Measurements from ENCODE around the gene OPTC. TPM values are rescaled to one million over a fixed set of nuclear protein-coding genes. Genes with fewer than 3 reads are reported as not detected.

The OPTC gene
- total RNA-seq, 1 donor from 2014 or later, result not detected

DNA sequence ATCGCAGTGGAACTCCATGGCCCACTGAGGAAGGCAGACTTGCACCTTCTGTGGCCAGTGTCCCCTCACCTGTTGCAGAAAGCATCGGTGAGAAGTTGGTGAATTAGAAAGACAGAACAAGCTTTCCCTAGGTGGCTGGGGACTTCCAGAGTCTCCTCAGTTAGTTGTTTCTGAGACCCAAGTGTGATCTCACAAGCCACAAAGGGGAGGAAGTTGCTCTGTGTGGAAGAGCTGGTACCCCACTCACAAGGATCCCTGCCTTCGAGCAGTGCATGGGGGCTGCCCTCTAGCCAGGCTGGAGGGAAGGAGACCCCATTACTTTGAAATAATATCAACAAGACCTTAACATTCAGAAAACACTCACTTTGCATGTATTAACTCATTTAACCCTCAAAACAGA lies 16.2 kb upstream of the OPTC start:
- Mint-ChIP-seq H3K27me3 (peaks cover 10% of the 10 kb centered on the region), H3K4me1 (ENCODE audit: low read depth) (peaks cover 11% of the 10 kb centered on the region), H3K4me3 (ENCODE audit: low read depth) (no peak overlapping the region), H3K27ac (no peak overlapping the region), H3K9me3 (ENCODE audit: low read depth) (no peaks in the 10 kb centered on the region), H3K36me3 (ENCODE audit: insufficient read depth) (no peaks in the 10 kb centered on the region)
- TF ChIP-seq, protein P1, sequence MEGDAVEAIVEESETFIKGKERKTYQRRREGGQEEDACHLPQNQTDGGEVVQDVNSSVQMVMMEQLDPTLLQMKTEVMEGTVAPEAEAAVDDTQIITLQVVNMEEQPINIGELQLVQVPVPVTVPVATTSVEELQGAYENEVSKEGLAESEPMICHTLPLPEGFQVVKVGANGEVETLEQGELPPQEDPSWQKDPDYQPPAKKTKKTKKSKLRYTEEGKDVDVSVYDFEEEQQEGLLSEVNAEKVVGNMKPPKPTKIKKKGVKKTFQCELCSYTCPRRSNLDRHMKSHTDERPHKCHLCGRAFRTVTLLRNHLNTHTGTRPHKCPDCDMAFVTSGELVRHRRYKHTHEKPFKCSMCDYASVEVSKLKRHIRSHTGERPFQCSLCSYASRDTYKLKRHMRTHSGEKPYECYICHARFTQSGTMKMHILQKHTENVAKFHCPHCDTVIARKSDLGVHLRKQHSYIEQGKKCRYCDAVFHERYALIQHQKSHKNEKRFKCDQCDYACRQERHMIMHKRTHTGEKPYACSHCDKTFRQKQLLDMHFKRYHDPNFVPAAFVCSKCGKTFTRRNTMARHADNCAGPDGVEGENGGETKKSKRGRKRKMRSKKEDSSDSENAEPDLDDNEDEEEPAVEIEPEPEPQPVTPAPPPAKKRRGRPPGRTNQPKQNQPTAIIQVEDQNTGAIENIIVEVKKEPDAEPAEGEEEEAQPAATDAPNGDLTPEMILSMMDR (IDR thresholded peaks at IDR 0.05; ENCODE audit: unreplicated experiment), result no peak
- no peak for DNase-seq (ENCODE audit: low spot score, unreplicated experiment)

- H3K4me3 Mint-ChIP-seq (ENCODE audit: low read depth), result no peak overlapping the region
- peaks cover 10% of the 10 kb centered on the region for H3K27me3 Mint-ChIP-seq
- peaks cover 11% of the 10 kb centered on the region for H3K4me1 Mint-ChIP-seq (ENCODE audit: low read depth)
- TF ChIP-seq, protein P1 (IDR thresholded peaks at IDR 0.05; ENCODE audit: unreplicated experiment), result no peak
- H3K36me3 Mint-ChIP-seq (ENCODE audit: insufficient read depth), result no peaks in the 10 kb centered on the region
- H3K27ac Mint-ChIP-seq, result no peak overlapping the region
- no peaks in the 10 kb centered on the region for H3K9me3 Mint-ChIP-seq (ENCODE audit: low read depth)
- DNase-seq (ENCODE audit: low spot score, unreplicated experiment), result no peak
Measured at GRCh38 chr1:203478231-203478630, 15.7 kb upstream of the OPTC start.

DNA sequence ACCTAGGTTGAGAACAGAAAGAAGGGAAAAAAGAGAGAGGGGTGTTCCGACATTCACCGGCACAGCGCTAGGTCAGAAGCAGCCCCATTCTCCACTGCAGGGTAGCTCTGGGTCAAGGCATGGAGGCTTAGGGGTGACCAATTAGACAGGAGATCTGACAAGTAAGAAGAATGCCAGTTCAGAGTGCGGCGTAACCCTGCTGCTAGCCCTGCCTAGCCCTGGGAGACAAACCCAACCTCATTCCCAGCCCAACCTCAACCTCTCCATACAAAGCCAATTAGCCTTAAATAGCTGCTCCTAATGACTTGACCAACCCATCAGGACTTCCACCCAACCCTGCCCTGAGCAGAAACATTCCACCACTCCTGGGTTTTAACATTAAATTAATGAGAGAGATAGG lies 15.0 kb upstream of the OPTC start:
- Mint-ChIP-seq H3K4me1 (ENCODE audit: low read depth) (peaks cover 11% of the 10 kb centered on the region), H3K36me3 (ENCODE audit: insufficient read depth) (no peaks in the 10 kb centered on the region), H3K9me3 (ENCODE audit: low read depth) (no peaks in the 10 kb centered on the region), H3K4me3 (ENCODE audit: low read depth) (no peak overlapping the region), H3K27ac (no peak overlapping the region), H3K27me3 (peaks cover 10% of the 10 kb centered on the region)
- no peak for DNase-seq (ENCODE audit: low spot score, unreplicated experiment)
- TF ChIP-seq, protein P1 (IDR thresholded peaks at IDR 0.05; ENCODE audit: unreplicated experiment), result no peak

GRCh38 chr1:203479646-203480045 lies 14.3 kb upstream of the OPTC start:
- no peak overlapping the region for H3K4me3 Mint-ChIP-seq (ENCODE audit: low read depth)
- H3K27ac Mint-ChIP-seq, result no peak overlapping the region
- DNase-seq (ENCODE audit: low spot score, unreplicated experiment), result no peak
- TF ChIP-seq, protein P1 (IDR thresholded peaks at IDR 0.05; ENCODE audit: unreplicated experiment), result no peak
- H3K27me3 Mint-ChIP-seq, result peaks cover 10% of the 10 kb centered on the region
- peaks cover 11% of the 10 kb centered on the region for H3K4me1 Mint-ChIP-seq (ENCODE audit: low read depth)
- H3K36me3 Mint-ChIP-seq (ENCODE audit: insufficient read depth), result no peaks in the 10 kb centered on the region
- no peaks in the 10 kb centered on the region for H3K9me3 Mint-ChIP-seq (ENCODE audit: low read depth)

- Mint-ChIP-seq H3K9me3 (ENCODE audit: low read depth) (no peaks in the 10 kb centered on the region), H3K27ac (peak overlapping the region; percentile 14)
- no peak for DNase-seq (ENCODE audit: low spot score, unreplicated experiment)
Measured at GRCh38 chr1:203480084-203480483, 13.9 kb upstream of the OPTC start.

More at GRCh38 chr1:203480084-203480483, 13.9 kb upstream of the OPTC start:
- Mint-ChIP-seq H3K27me3 (peaks cover 10% of the 10 kb centered on the region), H3K36me3 (ENCODE audit: insufficient read depth) (no peaks in the 10 kb centered on the region), H3K4me1 (ENCODE audit: low read depth) (peaks cover 10% of the 10 kb centered on the region), H3K4me3 (ENCODE audit: low read depth) (no peak overlapping the region)
- TF ChIP-seq, protein P1 (IDR thresholded peaks at IDR 0.05; ENCODE audit: unreplicated experiment), result no peak
